GM12891 (cell line): ENCODE measurements around the gene EDAR.

ENCODE experiments used
- DNase-seq: peaks from one replicate; pipeline ENCODE4 v3.0.0; 2011; ENCODE audit warnings: low spot score; ENCODE audit not compliant: insufficient read length
- FAIRE-seq: peaks from 2 replicates; lab custom pipeline; 2011; peaks lifted over from hg19 to GRCh38; lab: Jason Lieb, UNC
- PAX5 ChIP-seq: IDR thresholded peaks from 2 replicates; pipeline ENCODE4 v1.6.1; 2011; ENCODE audit warnings: low read length, moderate library complexity, mild to moderate bottlenecking; ENCODE audit not compliant: insufficient read depth, severe bottlenecking
- POLR2A ChIP-seq: IDR thresholded peaks from 2 replicates; pipeline ENCODE4 v1.6.1; 2011; ENCODE audit warnings: low read depth, low read length, control low read depth
- POLR2AphosphoS5 ChIP-seq: IDR thresholded peaks from 2 replicates; pipeline ENCODE4 v1.6.1; 2011; ENCODE audit warnings: low read depth, low read length, control low read depth
- POU2F2 ChIP-seq: IDR thresholded peaks from 2 replicates; pipeline ENCODE4 v1.6.1; 2011; ENCODE audit warnings: low read depth, mild to moderate bottlenecking, control low read depth, low read length, moderate library complexity
- SPI1 ChIP-seq: IDR thresholded peaks from 2 replicates; pipeline ENCODE4 v1.6.1; 2011; ENCODE audit warnings: low read depth, low read length, control low read depth
- TAF1 ChIP-seq: IDR thresholded peaks from 2 replicates; pipeline ENCODE4 v1.6.1; 2011; ENCODE audit warnings: low read depth, low read length, control low read depth

The EDAR gene

DNA sequence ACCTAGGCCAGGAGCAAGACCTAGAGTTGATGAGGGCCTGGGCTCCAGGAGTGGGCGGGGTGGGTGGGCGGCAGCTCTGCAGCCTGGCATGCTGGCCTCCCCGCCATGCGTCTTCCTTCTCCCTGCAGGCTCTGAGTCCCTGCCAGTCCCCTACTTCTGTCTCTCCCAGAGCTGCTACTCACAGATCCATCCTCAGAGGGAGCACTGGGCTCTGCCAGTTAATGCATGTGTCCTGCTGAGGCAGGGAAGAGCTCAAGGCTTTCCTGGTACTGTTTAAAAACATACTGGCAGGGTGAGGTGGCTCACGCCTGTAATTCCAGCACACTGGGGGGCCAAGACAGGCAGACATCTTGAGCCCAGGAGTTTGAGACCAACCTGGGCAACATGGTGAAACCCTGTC, 38.7 kb upstream of the EDAR start:
- FAIRE-seq = no peak
- no peak for TF ChIP-seq SPI1
- no peak for TF ChIP-seq POLR2A
- TF ChIP-seq PAX5 = no peak
- no peak for TF ChIP-seq POLR2AphosphoS5
- no peak for TF ChIP-seq POU2F2
- no peak for TF ChIP-seq TAF1

DNA sequence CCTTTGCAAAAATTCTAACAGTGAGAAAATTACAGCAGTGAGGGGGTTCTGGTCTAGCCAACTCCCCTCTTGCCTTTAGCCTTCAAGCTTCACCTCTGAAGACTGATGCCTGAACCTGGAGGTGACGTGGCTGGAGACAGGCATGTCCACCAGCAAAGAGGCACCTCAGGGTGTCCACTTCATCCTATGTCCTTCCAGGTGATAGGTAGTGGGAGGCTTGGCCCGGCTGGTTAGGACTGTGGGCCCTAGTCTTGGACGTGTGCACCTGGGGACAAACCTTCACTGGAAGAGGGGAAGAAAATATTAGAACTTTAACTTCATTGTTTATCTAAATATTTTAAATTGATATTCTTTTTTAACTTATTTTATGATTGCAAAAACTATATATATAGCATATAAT, 35.5 kb upstream of the EDAR start:
- TF ChIP-seq PAX5 (no peak), POLR2A (no peak), TAF1 (no peak), SPI1 (no peak), POLR2AphosphoS5 (no peak), POU2F2 (no peak)
- FAIRE-seq (no peak), DNase-seq (no peak)

More for the DNA sequence above, 38.7 kb upstream of the EDAR start:
- no peak for DNase-seq

DNA sequence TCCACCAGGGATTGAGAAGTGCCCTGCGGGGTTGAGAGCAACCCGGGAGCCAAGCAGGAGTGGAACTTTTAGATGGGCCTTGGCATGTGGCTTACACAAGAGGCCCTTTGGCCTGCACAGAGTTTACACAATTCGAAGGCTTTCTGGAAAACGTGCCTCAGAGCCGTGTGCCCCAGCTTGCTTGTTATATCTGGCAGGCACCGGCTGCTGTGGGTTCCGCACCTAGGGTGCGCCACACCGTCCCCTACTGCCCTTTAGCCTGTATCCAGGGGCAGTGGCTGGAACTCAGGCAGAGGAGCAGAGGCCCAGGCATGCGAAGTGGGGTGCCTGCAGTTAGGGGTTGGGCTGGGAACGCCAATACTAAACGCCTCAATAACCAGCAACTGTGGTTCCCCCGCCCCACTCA, 32.9 kb upstream of the EDAR start:
- FAIRE-seq (no peak), DNase-seq (no peak)
- TF ChIP-seq TAF1 = no peak
- TF ChIP-seq POU2F2 = no peak
- TF ChIP-seq POLR2AphosphoS5 = no peak
- no peak for TF ChIP-seq PAX5
- TF ChIP-seq POLR2A = no peak
- no peak for TF ChIP-seq SPI1

DNA sequence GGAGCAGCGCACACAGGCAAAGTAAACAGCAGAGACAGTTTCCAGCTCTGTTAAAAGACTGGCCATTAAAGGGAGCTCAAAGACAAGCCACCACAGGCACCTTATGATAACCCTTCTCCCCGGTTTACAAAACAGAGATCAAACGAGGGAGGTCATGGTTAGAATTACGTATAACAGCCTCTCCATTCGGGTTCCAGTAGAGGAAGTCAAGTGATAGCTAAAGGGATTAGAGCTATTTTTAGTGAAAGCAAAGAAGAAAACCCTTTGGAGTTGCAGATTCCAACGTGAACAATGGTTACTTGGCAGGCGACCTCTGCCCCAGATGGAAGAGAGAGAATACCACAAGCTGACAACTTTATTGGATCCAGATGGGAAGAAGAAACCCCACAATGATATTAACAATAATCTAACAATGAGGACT, 31.2 kb upstream of the EDAR start:
- DNase-seq (no peak), FAIRE-seq (no peak)
- TF ChIP-seq POU2F2 = no peak
- no peak for TF ChIP-seq SPI1
- no peak for TF ChIP-seq POLR2AphosphoS5
- no peak for TF ChIP-seq PAX5
- no peak for TF ChIP-seq TAF1
- TF ChIP-seq POLR2A = no peak

DNA sequence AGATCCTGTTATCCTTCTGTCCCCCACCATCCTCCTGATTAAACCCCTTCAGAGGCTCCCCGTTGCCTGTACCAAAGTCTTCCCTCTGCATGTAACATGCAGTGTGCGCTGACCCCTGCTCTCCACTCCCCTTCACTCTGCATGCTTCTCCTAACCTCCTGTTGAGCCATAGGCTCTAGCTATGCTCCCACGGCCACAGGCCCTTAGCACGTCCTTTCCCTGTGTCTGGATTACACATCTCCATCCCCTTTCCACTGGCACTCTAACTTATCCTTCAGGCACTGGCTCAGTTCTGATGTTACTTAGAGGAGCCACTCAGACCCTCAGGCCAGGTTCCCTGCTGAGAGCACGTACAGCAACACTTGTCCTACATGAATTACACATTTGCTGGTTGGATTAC, 29.4 kb upstream of the EDAR start:
- no peak for DNase-seq
- no peak for FAIRE-seq
- TF ChIP-seq TAF1 = no peak
- no peak for TF ChIP-seq SPI1
- TF ChIP-seq PAX5 = no peak

DNA sequence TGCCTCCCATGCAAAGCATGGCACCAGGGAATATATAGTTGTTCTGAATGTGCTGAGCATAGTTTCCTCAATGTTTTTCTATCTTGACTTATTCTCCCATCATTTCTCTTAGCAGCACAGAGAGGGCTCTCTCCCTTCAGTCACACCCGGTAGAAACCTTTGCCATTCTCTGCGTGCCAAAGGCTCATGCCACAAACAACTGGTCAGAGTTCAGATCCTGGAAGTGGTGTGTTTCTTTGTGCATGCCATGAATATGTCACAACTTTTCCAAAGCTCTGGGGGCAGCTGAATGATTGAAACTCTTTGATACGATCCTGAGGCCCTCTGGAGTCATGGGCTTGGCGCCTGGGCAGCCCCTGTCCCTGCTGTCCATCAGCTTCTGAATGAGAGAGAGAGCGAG, 28.0 kb upstream of the EDAR start:
- DNase-seq (no peak), FAIRE-seq (no peak)
- TF ChIP-seq POU2F2 = no peak
- no peak for TF ChIP-seq POLR2AphosphoS5
- no peak for TF ChIP-seq TAF1
- TF ChIP-seq POLR2A = no peak
- TF ChIP-seq PAX5 = no peak
- no peak for TF ChIP-seq SPI1

DNA sequence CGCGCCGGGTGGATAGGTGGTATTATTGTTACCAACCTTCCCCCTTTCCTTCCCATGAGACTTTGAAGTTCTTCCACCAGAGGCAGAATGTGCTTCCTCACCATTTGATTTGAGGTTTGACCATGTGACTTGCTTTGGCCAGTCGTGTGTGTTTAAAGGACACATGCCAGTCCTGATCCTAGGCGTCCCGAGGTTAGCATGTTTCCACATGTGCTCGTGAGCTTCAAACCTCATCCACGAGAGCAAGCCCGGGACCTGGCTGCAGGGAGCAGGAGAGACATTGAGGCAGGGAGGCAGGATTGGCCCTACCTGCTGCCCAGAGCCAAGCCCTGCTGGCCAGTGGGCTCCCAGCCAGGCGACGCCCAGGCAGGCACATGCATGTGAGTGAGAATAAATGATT, 27.4 kb upstream of the EDAR start:
- FAIRE-seq (no peak), DNase-seq (no peak)
- no peak for TF ChIP-seq POLR2A
- TF ChIP-seq SPI1 = no peak
- TF ChIP-seq PAX5 = no peak
- TF ChIP-seq POU2F2 = no peak
- TF ChIP-seq TAF1 = no peak

DNA sequence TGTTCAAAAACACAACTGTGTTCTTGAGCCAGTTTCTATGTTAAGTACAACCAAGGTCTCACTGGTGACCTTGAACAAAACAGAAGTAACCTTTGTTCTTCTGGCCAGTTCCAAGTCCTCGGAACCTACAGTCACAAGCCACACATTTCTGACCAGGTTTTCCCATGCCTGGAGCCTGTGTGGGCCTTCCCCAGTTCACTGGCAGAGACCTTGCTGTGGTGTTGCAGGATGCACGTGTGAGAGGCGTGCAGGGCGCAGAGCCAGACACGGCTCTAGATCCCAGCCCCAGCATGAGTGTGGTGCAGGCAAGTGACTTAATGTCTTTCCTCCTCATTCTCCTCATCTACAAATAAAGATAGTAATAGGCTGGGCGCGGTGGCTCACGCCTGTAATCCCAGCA, 25.5 kb upstream of the EDAR start:
- no peak for FAIRE-seq
- DNase-seq = no peak
- TF ChIP-seq POLR2A (no peak), POU2F2 (no peak)

DNA sequence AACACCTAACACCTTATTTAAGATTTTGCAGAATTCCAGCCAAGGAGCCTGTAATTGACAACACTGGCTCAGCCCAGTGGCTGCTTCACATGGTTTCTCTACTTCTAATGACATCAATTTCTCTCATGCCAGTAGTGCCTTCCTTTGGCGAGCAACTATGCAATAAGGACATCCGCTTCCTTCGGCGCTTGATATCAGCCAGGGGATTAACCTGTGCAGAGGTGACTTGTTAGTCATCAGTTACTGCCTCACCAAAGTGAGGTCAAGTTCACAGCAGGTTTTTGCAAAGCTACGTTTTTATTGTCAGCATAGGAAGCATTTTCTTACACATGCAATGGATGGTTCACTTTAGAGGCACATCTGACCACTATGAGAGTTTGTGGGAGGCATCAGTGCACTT, 24.0 kb upstream of the EDAR start:
- no peak for TF ChIP-seq SPI1
- TF ChIP-seq TAF1 = no peak
- TF ChIP-seq POLR2AphosphoS5 = no peak
- no peak for TF ChIP-seq POU2F2
- TF ChIP-seq POLR2A = no peak
- TF ChIP-seq PAX5 = no peak
- DNase-seq = no peak
- FAIRE-seq = no peak

DNA sequence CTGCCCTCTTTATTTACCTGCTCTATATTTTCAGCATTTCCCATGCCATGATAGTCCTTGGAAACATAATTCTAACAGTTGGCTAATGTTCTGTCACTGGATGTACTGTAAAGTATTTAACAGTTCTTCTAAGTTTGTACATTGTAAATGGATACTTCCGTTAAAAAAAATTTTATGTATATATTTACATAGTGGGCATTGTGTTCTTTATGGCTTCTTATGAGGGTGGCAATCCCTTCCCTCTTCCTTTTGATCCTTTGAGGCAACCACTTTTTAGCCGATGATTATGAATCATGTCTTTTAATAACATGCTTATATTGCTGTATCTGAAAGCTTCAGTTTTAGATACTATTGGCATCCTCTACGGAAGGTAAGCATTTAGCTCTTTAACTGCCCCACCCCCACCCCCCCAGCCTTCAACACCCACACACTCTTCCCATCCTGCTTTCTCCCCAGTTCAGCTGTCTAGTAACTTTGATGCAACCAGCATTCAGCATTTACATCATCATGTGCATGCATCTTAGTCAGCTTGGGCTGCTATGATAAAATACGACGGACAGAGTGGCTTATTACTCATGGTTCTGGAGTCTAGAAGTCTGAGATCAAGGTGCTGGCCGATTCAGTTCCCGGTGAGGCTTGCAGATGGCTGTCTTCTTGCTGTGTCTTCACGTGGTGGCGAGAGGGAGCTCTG, 21.0 kb upstream of the EDAR start:
- no peak for FAIRE-seq
- DNase-seq = no peak
- TF ChIP-seq PAX5 (no peak), SPI1 (no peak), POLR2AphosphoS5 (no peak), POLR2A (no peak), POU2F2 (no peak), TAF1 (no peak)

DNA sequence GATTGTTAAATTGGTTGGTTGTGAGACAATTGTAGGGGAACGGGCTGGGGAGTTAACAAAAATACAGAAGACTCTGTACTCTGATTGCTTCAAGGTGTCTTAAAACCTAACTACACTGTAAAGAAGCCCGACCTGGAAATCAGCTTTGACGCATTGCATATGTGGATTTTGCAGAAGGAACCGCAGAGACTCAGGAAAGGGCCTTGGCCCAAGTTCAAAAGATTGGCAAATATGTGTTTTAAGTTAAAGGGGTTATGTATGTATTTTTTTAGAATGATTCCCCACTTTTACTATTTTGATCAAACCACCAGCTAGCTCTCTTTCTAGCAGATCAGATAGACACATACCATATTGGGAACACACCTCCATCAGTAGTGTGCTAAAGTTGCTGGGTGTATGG, 18.0 kb upstream of the EDAR start:
- DNase-seq (no peak), FAIRE-seq (no peak)
- no peak for TF ChIP-seq POLR2AphosphoS5
- no peak for TF ChIP-seq PAX5
- TF ChIP-seq TAF1 = no peak
- TF ChIP-seq POU2F2 = no peak
- no peak for TF ChIP-seq SPI1
- no peak for TF ChIP-seq POLR2A
